Stimulated activated CD8-positive, alpha-beta memory T cell treated with anti-CD3 and anti-CD28 coated beads, Interleukin-12 subunit alpha, Interleukin-12 subunit beta, amount 100 ng/mL, for 4 hours (primary cell): ENCODE data around the gene TGFBR2.
"Not testable (repeated sequence)": the region's sequence is repeated elsewhere in the genome, so short reads cannot be mapped to it uniquely, and the experiment has no call there.

ENCODE experiments used
- DNase-seq: peaks from one replicate; pipeline ENCODE4 v3.0.0-alpha.2; 2020; ENCODE audit warnings: low read depth

TGFBR2 gene

GRCh38 chr3:30619318-30619717 lies 12.9 kb downstream of the TGFBR2 start:
- DNase-seq: no peak

GRCh38 chr3:30620402-30621360 lies 14.3 kb downstream of the TGFBR2 start:
- DNase-seq: no peak

GRCh38 chr3:30621576-30621975 lies 15.2 kb downstream of the TGFBR2 start:
- DNase-seq: no peak

- no peak for DNase-seq
Observed at GRCh38 chr3:30622047-30622545, 15.7 kb downstream of the TGFBR2 start.

- DNase-seq: no peak
Observed at GRCh38 chr3:30622790-30623189, 16.4 kb downstream of the TGFBR2 start.

GRCh38 chr3:30623351-30623750 lies 16.9 kb downstream of the TGFBR2 start:
- no peak for DNase-seq

- DNase-seq: not testable (repeated sequence)
Observed at GRCh38 chr3:30624480-30624879, 18.1 kb downstream of the TGFBR2 start.

- no peak for DNase-seq
Observed at GRCh38 chr3:30625541-30626438, 19.4 kb downstream of the TGFBR2 start.

GRCh38 chr3:30626443-30627180 lies 20.2 kb downstream of the TGFBR2 start:
- no peak for DNase-seq

GRCh38 chr3:30628205-30628900 lies 22.0 kb downstream of the TGFBR2 start:
- no peak for DNase-seq

- no peak for DNase-seq
Observed at GRCh38 chr3:30628901-30629590, 22.6 kb downstream of the TGFBR2 start.

GRCh38 chr3:30629746-30630145 lies 23.3 kb downstream of the TGFBR2 start:
- DNase-seq: no peak

- no peak for DNase-seq
Observed at GRCh38 chr3:30630238-30631030, 24.0 kb downstream of the TGFBR2 start.

- DNase-seq: peak; percentile 32
Observed at GRCh38 chr3:30631243-30631904, 25.0 kb downstream of the TGFBR2 start.

GRCh38 chr3:30632065-30632464 lies 25.7 kb downstream of the TGFBR2 start:
- no peak for DNase-seq

GRCh38 chr3:30632521-30632920 lies 26.1 kb downstream of the TGFBR2 start:
- no peak for DNase-seq

- DNase-seq: no peak
Observed at GRCh38 chr3:30633718-30634117, 27.3 kb downstream of the TGFBR2 start.

GRCh38 chr3:30634761-30635735 lies 28.6 kb downstream of the TGFBR2 start:
- DNase-seq: no peak
